ENCODE measurements around the gene HECTD4.

- TF ChIP-seq POLR2AphosphoS5 (IDR thresholded peaks at IDR 0.05), result no peak
- no peak for TF ChIP-seq CTCF (IDR thresholded peaks at IDR 0.05)
- no peak for TF ChIP-seq EP300 (IDR thresholded peaks at IDR 0.05)
Measured at GRCh38 chr12:112194601-112195247, 187.5 kb downstream of the HECTD4 start.

Data from suprapubic skin (tissue), 4 donors.